ENCODE results near the gene INPP5J. TPM values are rescaled to one million over a fixed set of nuclear protein-coding genes. Genes with fewer than 3 reads are reported as not detected.

Gene INPP5J
- total and polyA plus RNA-seq, 10 of the 15 experiments (the other 5 are each of a cell fraction or from before 2014, with no cell fraction given) = 0.18 to 2.8 (median 1.5) TPM; not detected in 1

DNA sequence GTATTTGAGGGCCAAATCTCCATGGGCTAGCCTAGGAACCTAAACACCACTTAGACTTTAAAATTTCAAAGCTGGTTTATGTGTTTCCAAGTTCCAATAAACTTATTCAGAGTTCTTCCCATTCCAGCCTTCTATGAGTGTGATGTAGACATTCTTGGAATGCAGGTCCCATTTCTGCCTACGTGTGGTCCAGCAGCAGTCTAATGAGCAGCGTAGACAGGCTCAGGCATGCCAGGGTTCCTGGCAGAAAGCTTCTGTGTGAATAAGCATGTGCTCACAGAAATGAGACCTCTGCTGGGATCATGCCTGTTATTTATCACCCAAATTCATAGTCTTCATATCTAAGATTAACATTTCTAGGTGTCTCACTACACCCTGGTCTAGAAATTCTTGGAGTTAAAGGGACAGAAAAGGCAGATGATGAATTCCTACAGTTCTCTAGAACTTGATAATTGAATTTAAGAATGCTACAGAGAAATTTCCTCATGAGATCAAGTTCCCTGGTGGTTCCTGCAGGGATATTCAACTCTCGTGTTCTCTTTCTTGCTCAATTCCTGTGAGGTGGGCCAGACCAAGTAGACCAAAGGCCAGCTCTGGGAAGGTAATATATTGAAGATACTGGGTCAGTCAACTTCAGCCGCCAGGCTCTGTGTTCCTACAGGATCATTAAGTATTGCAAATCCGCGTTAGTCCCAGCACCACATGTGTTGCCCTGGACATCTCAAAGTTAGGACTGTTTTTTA lies 54.8 kb downstream of the INPP5J start:
- Histone ChIP-seq H3K79me2 (ENCODE audit: control insufficient read depth, insufficient read depth, low read length) (peaks cover 2% of the 10 kb centered on the region; the same call in 1 of the 2 replicates), H3K4me1 (ENCODE audit: control insufficient read depth, insufficient read depth, low read length) (peaks cover 12% of the 10 kb centered on the region), H4K20me1 (ENCODE audit: control insufficient read depth, insufficient read depth) (no peaks in the 10 kb centered on the region; the same call in 1 of the 2 replicates), H3K27me3 (replicated peaks in 1 of 2; ENCODE audit: control insufficient read depth in 2 of 2, insufficient read depth in 2 of 2, low read length in 1 of 2) (no peaks in the 10 kb centered on the region), H3K9me3 (replicated peaks; ENCODE audit: control insufficient read depth, insufficient read depth, low read length) (no peaks in the 10 kb centered on the region), H3K4me3 (no peak overlapping the region), H3K4me2 (ENCODE audit: control insufficient read depth, insufficient read depth) (no peak overlapping the region), H3K27ac (ENCODE audit: control insufficient read depth, insufficient read depth) (no peak overlapping the region), H3K36me3 (ENCODE audit: control insufficient read depth in 2 of 2, insufficient read depth in 2 of 2, low read length in 1 of 2) (peaks cover 2 to 5% of the 10 kb centered on the region in 2 experiments), H3K9ac (ENCODE audit: control insufficient read depth, insufficient read depth, low read length) (no peak overlapping the region), H2AFZ (ENCODE audit: control insufficient read depth, low read depth, low read length) (no peak overlapping the region)
- no peak for TF ChIP-seq EZH2 (IDR thresholded peaks at IDR 0.05; ENCODE audit: borderline replicate concordance, control insufficient read depth, low read depth, low read length)
- TF ChIP-seq RAD21 (IDR thresholded peaks at IDR 0.05; ENCODE audit: insufficient read depth, low read depth, low read length) = no peak
- TF ChIP-seq, protein P1, sequence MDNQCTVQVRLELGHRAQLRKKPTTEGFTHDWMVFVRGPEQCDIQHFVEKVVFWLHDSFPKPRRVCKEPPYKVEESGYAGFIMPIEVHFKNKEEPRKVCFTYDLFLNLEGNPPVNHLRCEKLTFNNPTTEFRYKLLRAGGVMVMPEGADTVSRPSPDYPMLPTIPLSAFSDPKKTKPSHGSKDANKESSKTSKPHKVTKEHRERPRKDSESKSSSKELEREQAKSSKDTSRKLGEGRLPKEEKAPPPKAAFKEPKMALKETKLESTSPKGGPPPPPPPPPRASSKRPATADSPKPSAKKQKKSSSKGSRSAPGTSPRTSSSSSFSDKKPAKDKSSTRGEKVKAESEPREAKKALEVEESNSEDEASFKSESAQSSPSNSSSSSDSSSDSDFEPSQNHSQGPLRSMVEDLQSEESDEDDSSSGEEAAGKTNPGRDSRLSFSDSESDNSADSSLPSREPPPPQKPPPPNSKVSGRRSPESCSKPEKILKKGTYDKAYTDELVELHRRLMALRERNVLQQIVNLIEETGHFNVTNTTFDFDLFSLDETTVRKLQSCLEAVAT (IDR thresholded peaks at IDR 0.05) = no peak
- no peak for TF ChIP-seq CBFB (IDR thresholded peaks at IDR 0.05; ENCODE audit: low read depth)
- 89% methylated on average over 6 of the region's 6 CpGs for WGBS (ENCODE audit: insufficient coverage, insufficient replicate concordance, low lambda C conversion rate, missing lambda C conversion rate)
- FAIRE-seq = no peak
- intact Hi-C loops (cut with micrococcal nuclease; ENCODE audit: unreplicated experiment) (no loop called here), in situ Hi-C loops (cut with MboI) (no loop called here)
- CTCF ChIA-PET = interaction anchor here (0.7 to 1.2 kb wide), 2 partner anchors 53 to 258 kb away, joined by 3 to 5 read pairs; no protein-coding TSS in a partner anchor
- no peak for DNase-seq (ENCODE audit: low read depth, low spot score)
- RAD21 ChIA-PET (ENCODE audit: unreplicated experiment) = no interaction called here
- BruUV-seq (replicated peaks) = no TSS peak
- ATAC-seq = no peak
- POLR2A ChIA-PET = no interaction called here
- SMC1A ChIA-PET (ENCODE audit: uncharacterized antibody, unreplicated experiment) = interaction anchor here (1.0 kb wide), 1 partner anchor 17 kb away, joined by 4 read pairs; no protein-coding TSS in a partner anchor

Measured in GM12878 (cell line).